ENCODE measurements around the gene SELENOV.
A peak's percentile ranks its signal among the peaks of the same experiment; 100 is the strongest.
"Not testable (repeated sequence)": the region's sequence is repeated elsewhere in the genome, so short reads cannot be mapped to it uniquely, and the experiment has no call there.

The SELENOV gene

DNA sequence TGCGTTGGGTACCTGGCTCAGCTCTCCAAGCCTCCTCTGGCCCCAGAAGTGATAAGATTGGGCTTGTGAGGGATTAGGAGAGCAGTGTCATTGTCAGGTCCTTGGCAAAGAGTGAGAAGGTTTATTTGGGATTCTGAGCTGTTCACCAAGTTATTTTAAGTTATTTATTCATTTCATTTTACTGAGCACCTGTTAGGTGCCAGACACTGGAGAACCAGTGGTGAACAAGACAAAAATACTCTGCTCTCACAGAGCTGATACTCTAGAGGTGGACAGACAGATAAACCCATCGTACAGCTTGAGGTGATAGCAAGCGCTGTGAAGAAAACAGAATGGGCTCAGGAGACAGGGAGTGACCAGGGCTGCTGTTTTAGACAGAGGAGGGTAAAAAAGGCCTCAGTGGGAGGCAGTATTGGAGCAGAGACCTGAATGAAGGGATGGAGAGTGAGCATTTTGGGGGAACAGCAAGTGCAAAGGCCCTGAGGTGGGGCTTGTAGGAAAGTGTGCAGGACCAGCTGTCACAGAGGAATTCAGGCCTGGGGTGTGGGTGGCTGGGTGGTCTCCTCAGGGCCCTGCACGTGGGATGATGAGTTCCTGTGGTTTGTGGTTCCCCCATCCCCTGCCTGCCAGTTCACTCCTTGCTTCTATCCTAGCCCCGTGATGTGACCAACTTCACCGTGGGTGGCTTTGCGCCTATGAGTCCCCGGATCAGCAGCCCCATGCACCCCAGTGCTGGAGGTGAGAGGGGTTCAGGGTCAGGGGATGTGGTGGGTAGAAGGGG lies 43.0 kb upstream of the SELENOV start:
- no peak for DNase-seq (ENCODE audit: low spot score)
- TF ChIP-seq, protein P1, sequence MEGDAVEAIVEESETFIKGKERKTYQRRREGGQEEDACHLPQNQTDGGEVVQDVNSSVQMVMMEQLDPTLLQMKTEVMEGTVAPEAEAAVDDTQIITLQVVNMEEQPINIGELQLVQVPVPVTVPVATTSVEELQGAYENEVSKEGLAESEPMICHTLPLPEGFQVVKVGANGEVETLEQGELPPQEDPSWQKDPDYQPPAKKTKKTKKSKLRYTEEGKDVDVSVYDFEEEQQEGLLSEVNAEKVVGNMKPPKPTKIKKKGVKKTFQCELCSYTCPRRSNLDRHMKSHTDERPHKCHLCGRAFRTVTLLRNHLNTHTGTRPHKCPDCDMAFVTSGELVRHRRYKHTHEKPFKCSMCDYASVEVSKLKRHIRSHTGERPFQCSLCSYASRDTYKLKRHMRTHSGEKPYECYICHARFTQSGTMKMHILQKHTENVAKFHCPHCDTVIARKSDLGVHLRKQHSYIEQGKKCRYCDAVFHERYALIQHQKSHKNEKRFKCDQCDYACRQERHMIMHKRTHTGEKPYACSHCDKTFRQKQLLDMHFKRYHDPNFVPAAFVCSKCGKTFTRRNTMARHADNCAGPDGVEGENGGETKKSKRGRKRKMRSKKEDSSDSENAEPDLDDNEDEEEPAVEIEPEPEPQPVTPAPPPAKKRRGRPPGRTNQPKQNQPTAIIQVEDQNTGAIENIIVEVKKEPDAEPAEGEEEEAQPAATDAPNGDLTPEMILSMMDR (IDR thresholded peaks at IDR 0.05; ENCODE audit: borderline replicate concordance, control extremely low read depth, extremely low read depth, insufficient read depth, missing control alignments) = no peak
- in situ Hi-C loops (cut with MboI; ENCODE audit: low sequenced_read_pairs, unreplicated experiment) = no loop called here

DNA sequence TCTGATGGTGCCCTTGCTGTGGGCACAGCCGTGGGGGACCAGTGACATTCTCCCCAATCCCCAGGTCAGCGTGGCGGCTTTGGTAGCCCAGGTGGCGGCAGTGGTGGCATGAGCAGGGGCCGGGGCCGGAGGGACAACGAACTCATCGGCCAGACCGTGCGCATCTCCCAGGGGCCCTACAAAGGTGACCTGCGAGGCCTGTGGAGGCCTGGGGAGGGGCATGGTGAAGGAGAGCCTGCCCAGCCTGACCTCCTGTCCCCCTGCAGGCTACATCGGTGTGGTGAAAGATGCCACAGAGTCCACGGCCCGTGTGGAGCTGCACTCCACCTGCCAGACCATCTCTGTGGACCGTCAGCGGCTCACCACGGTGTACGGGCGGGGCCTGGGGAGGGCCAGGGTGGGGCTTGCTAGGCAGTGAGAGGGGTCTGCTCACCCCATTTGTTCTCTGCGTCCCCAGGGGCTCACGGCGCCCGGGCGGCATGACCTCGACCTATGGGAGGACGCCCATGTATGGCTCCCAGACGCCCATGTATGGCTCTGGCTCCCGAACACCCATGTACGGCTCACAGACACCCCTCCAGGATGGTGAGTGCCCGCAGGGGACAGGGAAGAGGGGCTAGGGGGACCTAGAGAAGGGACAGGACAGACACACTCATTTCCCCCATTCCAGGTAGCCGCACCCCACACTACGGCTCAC lies 42.0 kb upstream of the SELENOV start:
- DNase-seq (ENCODE audit: low spot score) = no peak
- TF ChIP-seq, protein P1 (IDR thresholded peaks at IDR 0.05; ENCODE audit: borderline replicate concordance, control extremely low read depth, extremely low read depth, insufficient read depth, missing control alignments) = no peak
- in situ Hi-C loops (cut with MboI; ENCODE audit: low sequenced_read_pairs, unreplicated experiment) = no loop called here

DNA sequence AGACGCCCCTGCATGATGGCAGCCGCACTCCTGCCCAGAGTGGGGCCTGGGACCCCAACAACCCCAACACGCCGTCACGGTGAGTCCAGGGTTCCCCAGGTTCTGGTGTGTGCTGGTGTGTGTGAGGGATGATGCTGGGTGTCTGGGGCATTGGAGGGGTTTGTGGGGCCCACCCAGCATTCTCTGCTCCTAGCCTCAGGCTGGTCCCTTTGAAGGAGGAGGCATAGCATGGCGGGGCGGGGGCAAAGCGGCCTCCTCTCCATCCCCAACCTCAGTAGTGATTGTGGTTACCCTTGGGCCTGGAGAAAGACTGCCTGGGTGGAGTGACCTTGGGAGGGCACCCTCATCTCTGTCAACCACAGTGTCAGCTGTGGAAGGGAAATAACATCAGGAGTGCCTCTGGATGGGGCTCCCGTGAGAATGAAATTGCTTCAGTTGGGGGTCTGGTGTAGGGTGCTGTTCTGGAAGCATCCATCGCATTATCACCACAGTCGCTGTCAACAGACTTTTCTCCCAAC lies 41.4 kb upstream of the SELENOV start:
- in situ Hi-C loops (cut with MboI; ENCODE audit: low sequenced_read_pairs, unreplicated experiment) = no loop called here
- DNase-seq (ENCODE audit: low spot score) = no peak
- TF ChIP-seq, protein P1 (IDR thresholded peaks at IDR 0.05; ENCODE audit: borderline replicate concordance, control extremely low read depth, extremely low read depth, insufficient read depth, missing control alignments) = no peak

DNA sequence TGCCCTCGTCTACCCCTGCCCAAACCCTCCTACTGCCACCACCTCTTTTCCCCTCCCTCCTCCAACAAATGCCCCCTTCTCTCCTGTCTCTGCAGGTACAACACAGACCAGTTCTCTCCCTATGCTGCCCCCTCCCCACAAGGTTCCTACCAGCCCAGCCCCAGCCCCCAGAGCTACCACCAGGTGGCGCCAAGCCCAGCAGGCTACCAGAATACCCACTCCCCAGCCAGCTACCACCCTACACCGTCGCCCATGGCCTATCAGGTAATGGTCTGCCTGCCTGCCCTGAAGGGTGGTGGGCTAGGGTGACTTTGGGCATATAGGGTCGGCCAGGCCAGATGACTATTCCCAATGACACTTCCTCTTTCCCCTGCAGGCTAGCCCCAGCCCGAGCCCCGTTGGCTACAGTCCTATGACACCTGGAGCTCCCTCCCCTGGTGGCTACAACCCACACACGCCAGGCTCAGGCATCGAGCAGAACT lies 40.8 kb upstream of the SELENOV start:
- in situ Hi-C loops (cut with MboI; ENCODE audit: low sequenced_read_pairs, unreplicated experiment) = no loop called here
- DNase-seq (ENCODE audit: low spot score) = peak; percentile 79
- TF ChIP-seq, protein P1 (IDR thresholded peaks at IDR 0.05; ENCODE audit: borderline replicate concordance, control extremely low read depth, extremely low read depth, insufficient read depth, missing control alignments) = peak; percentile 76

DNA sequence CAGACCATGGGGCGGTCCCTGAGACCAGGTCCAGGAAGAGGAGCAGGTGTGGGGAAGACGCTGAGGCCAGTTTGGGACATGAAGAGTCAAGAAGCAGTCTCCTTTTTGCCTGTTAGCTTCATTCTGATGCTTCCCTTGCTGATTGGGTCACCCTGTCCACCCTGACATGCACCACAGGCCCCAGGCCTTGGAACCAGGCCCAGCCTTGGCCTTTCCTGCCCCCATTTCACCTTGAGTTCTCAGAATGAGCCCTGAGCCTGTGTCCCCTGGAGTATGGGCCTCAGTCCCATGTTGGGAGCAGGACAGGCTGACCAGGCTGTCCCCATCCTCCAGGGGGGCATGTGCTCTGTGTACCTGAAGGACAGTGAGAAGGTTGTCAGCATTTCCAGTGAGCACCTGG lies 39.2 kb upstream of the SELENOV start:
- TF ChIP-seq, protein P1 (IDR thresholded peaks at IDR 0.05; ENCODE audit: borderline replicate concordance, control extremely low read depth, extremely low read depth, insufficient read depth, missing control alignments) = no peak
- no peak for DNase-seq (ENCODE audit: low spot score)
- in situ Hi-C loops (cut with MboI; ENCODE audit: low sequenced_read_pairs, unreplicated experiment) = no loop called here

DNA sequence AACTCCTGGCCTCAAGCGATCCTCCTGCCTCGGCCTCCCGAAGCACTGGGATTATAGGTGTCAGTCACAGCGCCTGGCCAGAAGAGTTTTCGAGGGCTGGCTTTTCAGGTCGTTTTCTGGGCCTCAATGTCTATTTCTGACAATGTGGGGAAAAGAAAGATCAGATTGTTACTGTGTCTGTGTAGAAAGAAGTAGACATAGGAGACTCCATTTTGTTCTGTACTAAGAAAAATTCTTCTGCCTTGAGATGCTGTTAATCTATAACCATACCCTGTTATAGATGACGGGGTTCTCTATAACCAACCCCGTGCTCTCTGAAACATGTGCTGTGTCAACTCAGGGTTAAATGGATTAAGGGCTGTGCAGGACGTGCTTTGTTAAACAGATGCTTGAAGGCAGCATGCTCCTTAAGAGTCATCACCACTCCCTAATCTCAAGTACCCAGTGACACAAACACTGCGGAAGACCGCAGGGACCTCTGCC lies 35.6 kb upstream of the SELENOV start:
- DNase-seq (ENCODE audit: low spot score); in situ Hi-C loops (cut with MboI; ENCODE audit: low sequenced_read_pairs, unreplicated experiment): not testable (repeated sequence)

DNA sequence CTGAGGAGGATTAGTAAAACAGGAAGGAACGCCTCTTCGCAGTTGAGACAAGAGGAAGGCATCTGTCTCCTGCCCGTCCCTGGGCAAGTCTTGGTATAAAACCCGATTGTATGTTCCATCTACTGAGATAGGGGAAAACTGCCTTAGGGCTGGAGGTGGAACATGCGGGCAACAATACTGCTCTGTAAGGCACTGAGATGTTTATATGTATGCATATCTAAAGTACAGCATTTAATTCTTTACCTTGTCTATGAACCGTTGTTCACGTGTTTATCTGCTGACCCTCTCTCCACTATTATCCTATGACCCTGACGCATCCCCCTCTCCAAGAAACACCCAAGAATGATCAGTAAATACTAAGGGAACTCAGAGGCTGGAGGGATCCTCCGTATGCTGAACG lies 35.0 kb upstream of the SELENOV start:
- DNase-seq (ENCODE audit: low spot score) = no peak
- in situ Hi-C loops (cut with MboI; ENCODE audit: low sequenced_read_pairs, unreplicated experiment) = no loop called here
- TF ChIP-seq, protein P1 (IDR thresholded peaks at IDR 0.05; ENCODE audit: borderline replicate concordance, control extremely low read depth, extremely low read depth, insufficient read depth, missing control alignments) = no peak
